Natural killer cell (primary cell): ENCODE results near the gene CHIT1. TPM values are rescaled to one million over a fixed set of nuclear protein-coding genes. Genes with fewer than 3 reads are reported as not detected.

Source experiments
- ATAC-seq, 3 donors: fragments of 150-1000 bp in 2 of 3; fragments of 200-7000 bp in 1 of 3; cut with Tn5 transposase; 1 replicate in 1 of 3; 2 replicates in 2 of 3; pipeline ENCODE4 v1.10.0; 2021; ENCODE audit warnings: mild to moderate bottlenecking in 2 of 3, moderate library complexity in 2 of 3
- DNase-seq, 2 donors: peaks; one replicate each; pipeline versions ENCODE4 v3.0.0 to v3.0.0-alpha.2; 2013 to 2021; ENCODE audit warnings: mixed read lengths in 1 of 2
- H3K27ac ChIP-seq: one replicate; pipeline ENCODE4 v1.5.1; 2013; ENCODE audit warnings: mild to moderate bottlenecking, low read length
- H3K27me3 ChIP-seq: one replicate; pipeline ENCODE4 v1.6.1; 2013; ENCODE audit warnings: low read length; ENCODE audit not compliant: control insufficient read depth, insufficient read depth
- H3K36me3 ChIP-seq: one replicate; pipeline ENCODE4 v1.6.1; 2013; ENCODE audit warnings: low read length; ENCODE audit not compliant: control insufficient read depth, insufficient read depth
- H3K4me1 ChIP-seq: one replicate; pipeline ENCODE4 v1.6.1; 2013; ENCODE audit warnings: low read length; ENCODE audit not compliant: control insufficient read depth, insufficient read depth
- H3K4me3 ChIP-seq: one replicate; pipeline ENCODE4 v1.5.1; 2013; ENCODE audit warnings: low read length
- H3K9me3 ChIP-seq: one replicate; pipeline ENCODE4 v1.6.1; 2013; ENCODE audit warnings: low read length; ENCODE audit not compliant: control insufficient read depth, insufficient read depth
- H3K27ac Mint-ChIP-seq, 2 donors: one replicate each; pipeline ENCODE4 v1.8.0; 2022; ENCODE audit warnings: mild to moderate bottlenecking in 2 of 2, mixed read lengths in 2 of 2, moderate library complexity in 1 of 2
- H3K27me3 Mint-ChIP-seq, 2 donors: one replicate each; pipeline ENCODE4 v1.8.0; 2022; ENCODE audit warnings: low read depth in 2 of 2, mixed read lengths in 2 of 2
- H3K36me3 Mint-ChIP-seq: one replicate; pipeline ENCODE4 v1.8.0; 2022; ENCODE audit warnings: mixed read lengths
- H3K4me1 Mint-ChIP-seq, 2 donors: one replicate each; pipeline ENCODE4 v1.8.0; 2022; ENCODE audit warnings: mixed read lengths in 2 of 2
- H3K4me3 Mint-ChIP-seq: one replicate; pipeline ENCODE4 v1.8.0; 2022; ENCODE audit warnings: mild to moderate bottlenecking, moderate library complexity, mixed read lengths
- H3K9me3 Mint-ChIP-seq, 2 donors: one replicate each; pipeline ENCODE4 v1.8.0; 2022; ENCODE audit warnings: mixed read lengths in 2 of 2
- WGBS: methylation state at CpG from one replicate; pipeline ENCODE4 v1.1.7; 2013; ENCODE audit warnings: missing lambda C conversion rate; ENCODE audit not compliant: insufficient coverage; 5-methylcytosine and 5-hydroxymethylcytosine counted together
- intact Hi-C: fragments of 100-400 bp; cut with micrococcal nuclease; formaldehyde crosslinking; loops from one replicate; pipeline ENCODE4 v1.14.2; 2022
- total RNA-seq, 4 donors: library from RNA; stranded (reverse); fragments of 120-200 nt in 1 of 4; gene quantifications; one replicate each; pipeline versions ENCODE4 v1.2.3 to v1.2.4, GENCODE V29; 2013 to 2022
- TF ChIP-seq, protein P1 (sequence below): fragments of 200-600 bp; IDR thresholded peaks from one replicate; pipeline ENCODE4 v1.8.0; 2022; ENCODE audit warnings: antibody characterized with exemption

Gene CHIT1
- 1 to 10 TPM in 1 of 3 donors, under 1 TPM in 1, not detected in 1; 0.07 to 2.2 TPM for total RNA-seq
- 1.0 TPM for total RNA-seq (2013)

DNA sequence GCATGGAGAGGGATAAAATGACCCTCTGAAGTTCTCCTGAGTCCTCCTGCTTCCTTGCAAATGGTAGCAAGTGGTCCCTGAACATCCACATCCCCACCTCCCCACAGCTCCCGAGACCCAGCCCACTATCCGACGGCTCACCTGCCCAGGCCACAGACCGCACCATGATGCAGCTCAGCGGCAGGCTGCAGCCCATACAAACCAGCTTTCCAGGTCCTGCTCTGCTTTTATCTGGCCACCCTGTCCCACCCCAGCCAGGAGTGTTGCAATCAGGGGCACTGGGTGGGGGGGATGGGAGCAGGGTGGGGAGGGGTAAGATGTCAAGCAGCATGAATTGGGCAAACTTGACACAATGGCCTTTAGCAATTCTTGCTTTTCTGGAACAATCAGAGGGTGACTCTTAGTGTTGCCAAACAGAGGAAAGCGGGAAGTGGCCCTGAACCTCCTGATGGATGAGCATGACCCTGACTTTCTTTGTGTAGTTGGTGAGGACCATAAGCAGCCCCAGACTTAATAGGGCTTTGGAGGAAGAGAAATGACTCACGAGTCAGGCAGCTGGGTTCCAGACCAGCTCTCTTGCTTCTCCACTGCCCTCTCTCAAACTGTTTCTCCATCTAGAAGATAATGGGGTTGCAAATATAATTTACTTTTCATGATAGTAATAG lies at the start of gene CHIT1:
TSS of gene CHIT1 (minus strand) at position 203 of the 665 bp plus-strand sequence. CDS start at position 166, 37 bp downstream.
- no peaks in the 10 kb centered on the region for H3K27me3 ChIP-seq
- H3K36me3 Mint-ChIP-seq: peaks cover 10% of the 10 kb centered on the region
- no peak within 1 kb of the TSS for H3K4me3 Mint-ChIP-seq
- H3K9me3 Mint-ChIP-seq: peaks cover 4 to 7% of the 10 kb centered on the region in 2 donors
- no peak within 1 kb of the TSS for H3K27ac ChIP-seq
- 89% methylated on average over 7 of the region's 7 CpGs for WGBS
- no peak for ATAC-seq
- intact Hi-C loops: no loop called here
- peaks cover 7% of the 10 kb centered on the region for H3K9me3 ChIP-seq
- H3K36me3 ChIP-seq: no peaks in the 10 kb centered on the region
- no peak within 1 kb of the TSS for H3K4me3 ChIP-seq
- no peak within 1 kb of the TSS for H3K27ac Mint-ChIP-seq
- TF ChIP-seq, protein P1, sequence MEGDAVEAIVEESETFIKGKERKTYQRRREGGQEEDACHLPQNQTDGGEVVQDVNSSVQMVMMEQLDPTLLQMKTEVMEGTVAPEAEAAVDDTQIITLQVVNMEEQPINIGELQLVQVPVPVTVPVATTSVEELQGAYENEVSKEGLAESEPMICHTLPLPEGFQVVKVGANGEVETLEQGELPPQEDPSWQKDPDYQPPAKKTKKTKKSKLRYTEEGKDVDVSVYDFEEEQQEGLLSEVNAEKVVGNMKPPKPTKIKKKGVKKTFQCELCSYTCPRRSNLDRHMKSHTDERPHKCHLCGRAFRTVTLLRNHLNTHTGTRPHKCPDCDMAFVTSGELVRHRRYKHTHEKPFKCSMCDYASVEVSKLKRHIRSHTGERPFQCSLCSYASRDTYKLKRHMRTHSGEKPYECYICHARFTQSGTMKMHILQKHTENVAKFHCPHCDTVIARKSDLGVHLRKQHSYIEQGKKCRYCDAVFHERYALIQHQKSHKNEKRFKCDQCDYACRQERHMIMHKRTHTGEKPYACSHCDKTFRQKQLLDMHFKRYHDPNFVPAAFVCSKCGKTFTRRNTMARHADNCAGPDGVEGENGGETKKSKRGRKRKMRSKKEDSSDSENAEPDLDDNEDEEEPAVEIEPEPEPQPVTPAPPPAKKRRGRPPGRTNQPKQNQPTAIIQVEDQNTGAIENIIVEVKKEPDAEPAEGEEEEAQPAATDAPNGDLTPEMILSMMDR: no peak
- peaks cover 15 to 32% of the 10 kb centered on the region in 2 donors for H3K27me3 Mint-ChIP-seq
- DNase-seq: no peak
- no peaks in the 10 kb centered on the region for H3K4me1 ChIP-seq
- H3K4me1 Mint-ChIP-seq: no peaks in the 10 kb centered on the region

DNA sequence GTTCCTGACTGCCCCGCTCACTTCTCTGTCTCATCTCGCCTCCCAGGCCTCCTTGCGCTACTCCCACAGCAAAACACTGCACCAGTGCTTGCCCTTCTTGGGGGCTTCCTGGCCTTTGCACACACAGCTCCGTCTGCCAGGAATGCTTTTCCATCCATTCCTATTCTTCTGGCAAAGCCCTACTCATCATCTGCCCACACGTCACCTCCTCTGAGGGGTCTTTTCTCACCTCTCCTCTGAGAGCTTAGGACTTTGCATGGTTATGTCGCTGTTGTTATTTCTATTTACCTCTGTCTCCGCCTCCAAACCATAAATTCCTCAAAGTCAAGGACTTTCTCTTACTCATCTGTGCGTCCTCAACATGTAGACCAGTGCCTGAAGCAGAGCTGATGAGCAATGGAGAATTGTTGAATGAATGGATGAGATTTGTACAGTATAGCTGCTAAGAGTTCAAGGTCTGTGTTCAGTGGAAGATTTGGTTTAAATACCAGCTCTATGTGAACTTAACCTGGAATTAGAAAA lies 49.5 kb upstream of the CHIT1 start:
- H3K27ac Mint-ChIP-seq: peak overlapping the region in 1 of 2 donors; percentile 27
- no peak overlapping the region for H3K27ac ChIP-seq
- no peaks in the 10 kb centered on the region for H3K9me3 Mint-ChIP-seq
- intact Hi-C loops: no loop called here
- 91% methylated on average over 8 of the region's 8 CpGs for WGBS
- no peak overlapping the region for H3K4me3 ChIP-seq
- H3K27me3 Mint-ChIP-seq: no peaks in the 10 kb centered on the region
- H3K9me3 ChIP-seq: no peaks in the 10 kb centered on the region
- DNase-seq (no peak), ATAC-seq (no peak)
- peaks cover 36% of the 10 kb centered on the region for H3K4me1 ChIP-seq
- H3K4me3 Mint-ChIP-seq: no peak overlapping the region
- peaks cover 17 to 29% of the 10 kb centered on the region in 2 donors for H3K4me1 Mint-ChIP-seq
- H3K27me3 ChIP-seq: no peaks in the 10 kb centered on the region
- TF ChIP-seq, protein P1: no peak
- H3K36me3 Mint-ChIP-seq: no peaks in the 10 kb centered on the region
- no peaks in the 10 kb centered on the region for H3K36me3 ChIP-seq

DNA sequence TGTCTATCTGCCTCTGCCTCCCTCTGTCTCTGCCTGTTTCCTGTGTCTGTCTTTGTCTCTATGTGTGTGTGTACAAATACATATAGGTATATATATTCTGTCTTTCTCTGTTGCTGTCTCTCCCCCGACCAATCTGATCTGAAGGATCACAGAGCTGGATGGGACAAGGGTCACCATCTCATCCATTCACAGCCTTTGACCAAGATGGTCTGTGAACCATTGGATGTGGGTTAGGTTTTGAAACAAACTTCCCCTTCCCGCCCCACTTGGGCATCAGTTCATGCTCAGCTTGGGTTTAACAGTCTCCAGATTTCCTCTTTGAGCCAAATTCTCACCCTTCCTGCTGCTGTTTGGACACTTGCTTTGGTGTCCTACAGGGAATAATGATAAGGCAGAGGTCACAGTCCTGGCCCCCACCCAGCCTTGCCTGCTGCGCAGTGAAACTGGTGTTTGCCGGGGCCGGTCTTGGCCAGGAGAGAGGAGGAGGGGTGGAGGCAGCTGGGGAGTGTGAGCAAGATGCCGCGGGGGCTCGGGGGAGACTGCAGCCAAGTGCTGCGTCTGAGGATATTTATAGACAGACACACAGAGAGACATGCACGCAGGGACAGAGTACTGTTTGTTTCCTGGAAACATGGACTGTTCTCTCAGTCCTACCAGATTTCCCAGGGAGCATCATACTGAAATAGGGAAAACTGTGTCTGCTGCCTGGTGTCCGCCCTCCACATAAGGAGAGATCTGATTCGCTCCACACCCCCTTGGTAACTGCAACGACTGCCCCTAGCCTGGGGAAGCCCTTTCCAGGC lies 48.8 kb upstream of the CHIT1 start:
- TF ChIP-seq, protein P1: no peak
- H3K36me3 Mint-ChIP-seq: no peaks in the 10 kb centered on the region
- no peaks in the 10 kb centered on the region for H3K27me3 ChIP-seq
- no peak overlapping the region for H3K27ac ChIP-seq
- DNase-seq (peak in 1 of 2 donors; percentile 61), ATAC-seq (peak in 2 of 3 donors; percentile 28 to 33)
- H3K4me1 ChIP-seq: peaks cover 38% of the 10 kb centered on the region
- peak overlapping the region; percentile 27 to 56 for H3K27ac Mint-ChIP-seq
- H3K9me3 ChIP-seq: no peaks in the 10 kb centered on the region
- H3K9me3 Mint-ChIP-seq: no peaks in the 10 kb centered on the region
- no peaks in the 10 kb centered on the region for H3K27me3 Mint-ChIP-seq
- WGBS: 28% methylated on average over 12 of the region's 13 CpGs
- H3K4me1 Mint-ChIP-seq: peaks cover 17 to 34% of the 10 kb centered on the region in 2 donors
- intact Hi-C loops: no loop called here
- no peak overlapping the region for H3K4me3 ChIP-seq
- no peaks in the 10 kb centered on the region for H3K36me3 ChIP-seq
- H3K4me3 Mint-ChIP-seq: no peak overlapping the region
